OCI-LY1 (cell line): Measurements from ENCODE around the gene ENPP4.

Experiments
- H2AFZ ChIP-seq: fragments of 200-600 bp; sonication (generic), shearing (Covaris generic); 2 replicates; pipeline ENCODE4 v1.6.0; 2014; ENCODE audit warnings: antibody characterized with exemption, mild to moderate bottlenecking, low read length
- H3F3A ChIP-seq: fragments of 200-600 bp; sonication (generic), shearing (Covaris generic); 2 replicates; pipeline ENCODE4 v1.6.0; 2014; ENCODE audit warnings: mild to moderate bottlenecking, antibody characterized with exemption, low read length, moderate library complexity; ENCODE audit not compliant: insufficient read depth
- H3K27ac ChIP-seq: fragments of 200-600 bp; sonication (generic); 2 replicates; pipeline ENCODE4 v1.5.1; 2014; ENCODE audit warnings: low read length, mixed run types, mild to moderate bottlenecking, low read depth; ENCODE audit not compliant: poor library complexity, severe bottlenecking
- H3K27me3 ChIP-seq: fragments of 200-600 bp; sonication (generic); 2 replicates; pipeline ENCODE4 v1.6.0; 2014; ENCODE audit warnings: antibody characterized with exemption, mild to moderate bottlenecking, low read length, moderate library complexity; ENCODE audit not compliant: insufficient read depth
- H3K36me3 ChIP-seq: fragments of 200-600 bp; sonication (generic); 2 replicates; pipeline ENCODE4 v1.6.1; 2014; ENCODE audit warnings: mild to moderate bottlenecking, antibody characterized with exemption, low read length, moderate library complexity, mixed read lengths; ENCODE audit not compliant: insufficient read depth
- H3K4me1 ChIP-seq: fragments of 200-600 bp; sonication (generic); 2 replicates; pipeline ENCODE4 v1.5.1; 2014; ENCODE audit warnings: mild to moderate bottlenecking, low read length, moderate library complexity; ENCODE audit not compliant: insufficient read depth, severe bottlenecking
- H3K4me2 ChIP-seq: fragments of 200-600 bp; sonication (generic), shearing (Covaris generic); 2 replicates; pipeline ENCODE4 v1.6.1; 2014; ENCODE audit warnings: low read length
- H3K4me3 ChIP-seq: fragments of 200-600 bp; sonication (generic); 2 replicates; pipeline ENCODE4 v1.5.1; 2014; ENCODE audit warnings: low read length, low read depth, mild to moderate bottlenecking, mixed read lengths; ENCODE audit not compliant: poor library complexity, severe bottlenecking
- H3K79me2 ChIP-seq: fragments of 200-600 bp; shearing (Covaris generic); 2 replicates; pipeline ENCODE4 v1.6.1; 2016; ENCODE audit warnings: mixed run types, low read length, mixed read lengths; ENCODE audit not compliant: insufficient read depth
- H3K9ac ChIP-seq: fragments of 200-600 bp; sonication (generic), shearing (Covaris generic); 2 replicates; pipeline ENCODE4 v1.6.1; 2014; ENCODE audit warnings: mild to moderate bottlenecking, low read length, mixed read lengths
- H3K9me2 ChIP-seq: fragments of 200-600 bp; sonication (generic), shearing (Covaris generic); 2 replicates; pipeline ENCODE4 v1.6.1; 2014; ENCODE audit warnings: low read depth, mild to moderate bottlenecking, low read length, mixed read lengths
- H3K9me3 ChIP-seq: fragments of 200-600 bp; shearing (Covaris generic); 2 replicates; pipeline ENCODE4 v1.6.1; 2014; ENCODE audit warnings: low read length, mixed read lengths
- H4K20me1 ChIP-seq: fragments of 200-600 bp; sonication (generic), shearing (Covaris generic); 2 replicates; pipeline ENCODE4 v1.6.0; 2016; ENCODE audit warnings: mild to moderate bottlenecking, low read length; ENCODE audit not compliant: insufficient read depth
- CTCF ChIP-seq: fragments of 200-600 bp; sonication (generic), shearing (Covaris generic); IDR thresholded peaks from 2 replicates; pipeline ENCODE4 v1.5.1; 2017; ENCODE audit warnings: mild to moderate bottlenecking, antibody characterized with exemption, low read length, moderate library complexity, mixed read lengths
- EZH2 ChIP-seq: fragments of 200-600 bp; sonication (generic), shearing (Covaris generic); IDR thresholded peaks from 2 replicates; pipeline ENCODE4 v1.8.0; 2017; ENCODE audit warnings: borderline replicate concordance, mixed run types, mild to moderate bottlenecking, antibody characterized with exemption, low read length, moderate library complexity, mixed read lengths

ENPP4 gene

GRCh38 chr6:46191961-46192360, 62.2 kb downstream of the ENPP4 start:
- H3K27me3 ChIP-seq: no peaks in the 10 kb centered on the region
- no peak overlapping the region for H3K4me2 ChIP-seq

More at GRCh38 chr6:46191961-46192360, 62.2 kb downstream of the ENPP4 start:
- Histone ChIP-seq H3K9me3 (no peaks in the 10 kb centered on the region), H3K4me3 (no peak overlapping the region), H3K9me2 (no peaks in the 10 kb centered on the region), H3K36me3 (no peaks in the 10 kb centered on the region), H4K20me1 (no peaks in the 10 kb centered on the region), H2AFZ (no peak overlapping the region), H3K27ac (no peak overlapping the region), H3F3A (no peaks in the 10 kb centered on the region), H3K4me1 (no peaks in the 10 kb centered on the region), H3K9ac (no peak overlapping the region), H3K79me2 (no peaks in the 10 kb centered on the region)
- no peak for TF ChIP-seq EZH2
- TF ChIP-seq CTCF: no peak
